IPS-15b (cell line): ENCODE results near the gene HCN4.

Source experiments
- H3K27me3 ChIP-seq: one replicate; pipeline ENCODE4 v1.6.1; 2013; ENCODE audit warnings: low read length; ENCODE audit not compliant: control insufficient read depth, insufficient read depth
- H3K36me3 ChIP-seq: one replicate; pipeline ENCODE4 v1.6.1; 2013; ENCODE audit warnings: low read length; ENCODE audit not compliant: control insufficient read depth, insufficient read depth
- H3K4me1 ChIP-seq: one replicate; pipeline ENCODE4 v1.6.1; 2013; ENCODE audit warnings: mild to moderate bottlenecking, low read length; ENCODE audit not compliant: control insufficient read depth, insufficient read depth
- H3K4me3 ChIP-seq: one replicate; pipeline ENCODE4 v1.5.1; 2013; ENCODE audit warnings: low read depth, low read length
- H3K9ac ChIP-seq: one replicate; pipeline ENCODE4 v1.6.1; 2013; ENCODE audit warnings: low read depth, mild to moderate bottlenecking, low read length
- H3K9me3 ChIP-seq: one replicate; pipeline ENCODE4 v1.6.1; 2013; ENCODE audit warnings: mild to moderate bottlenecking, low read length; ENCODE audit not compliant: control insufficient read depth, insufficient read depth

Gene HCN4

GRCh38 chr15:73331501-73331900 lies 37.3 kb downstream of the HCN4 start:
- no peak overlapping the region for H3K9ac ChIP-seq
- no peaks in the 10 kb centered on the region for H3K4me1 ChIP-seq
- H3K9me3 ChIP-seq = no peaks in the 10 kb centered on the region

GRCh38 chr15:73330206-73331051 lies 38.3 kb downstream of the HCN4 start:
- Histone ChIP-seq H3K9ac (no peak overlapping the region), H3K9me3 (no peaks in the 10 kb centered on the region), H3K4me3 (no peak overlapping the region), H3K27me3 (no peaks in the 10 kb centered on the region), H3K36me3 (peaks cover 24% of the 10 kb centered on the region), H3K4me1 (no peaks in the 10 kb centered on the region)

More at GRCh38 chr15:73331501-73331900, 37.3 kb downstream of the HCN4 start:
- Histone ChIP-seq H3K4me3 (no peak overlapping the region), H3K27me3 (no peaks in the 10 kb centered on the region), H3K36me3 (peaks cover 23% of the 10 kb centered on the region)

GRCh38 chr15:73329501-73330200 lies 39.1 kb downstream of the HCN4 start:
- H3K9me3 ChIP-seq = no peaks in the 10 kb centered on the region
- no peaks in the 10 kb centered on the region for H3K27me3 ChIP-seq
- no peak overlapping the region for H3K4me3 ChIP-seq
- H3K4me1 ChIP-seq = no peaks in the 10 kb centered on the region
- no peak overlapping the region for H3K9ac ChIP-seq
- H3K36me3 ChIP-seq = peaks cover 31% of the 10 kb centered on the region

GRCh38 chr15:73328981-73329380 lies 39.8 kb downstream of the HCN4 start:
- Histone ChIP-seq H3K9ac (no peak overlapping the region), H3K9me3 (no peaks in the 10 kb centered on the region), H3K4me1 (no peaks in the 10 kb centered on the region), H3K4me3 (no peak overlapping the region), H3K27me3 (no peaks in the 10 kb centered on the region), H3K36me3 (peaks cover 32% of the 10 kb centered on the region)

- Histone ChIP-seq H3K27me3 (no peaks in the 10 kb centered on the region), H3K9me3 (no peaks in the 10 kb centered on the region), H3K36me3 (peaks cover 32% of the 10 kb centered on the region), H3K4me1 (no peaks in the 10 kb centered on the region), H3K9ac (no peak overlapping the region), H3K4me3 (no peak overlapping the region)
Measured at GRCh38 chr15:73328149-73328820, 40.5 kb downstream of the HCN4 start.

- Histone ChIP-seq H3K27me3 (no peaks in the 10 kb centered on the region), H3K4me3 (no peak overlapping the region), H3K36me3 (peaks cover 34% of the 10 kb centered on the region), H3K4me1 (no peaks in the 10 kb centered on the region), H3K9ac (no peak overlapping the region), H3K9me3 (no peaks in the 10 kb centered on the region)
Measured at GRCh38 chr15:73326157-73326556, 42.6 kb downstream of the HCN4 start.

- no peaks in the 10 kb centered on the region for H3K4me1 ChIP-seq
- H3K27me3 ChIP-seq = no peaks in the 10 kb centered on the region
- H3K9ac ChIP-seq = no peak overlapping the region
- H3K36me3 ChIP-seq = peaks cover 31% of the 10 kb centered on the region
- H3K4me3 ChIP-seq = no peak overlapping the region
- no peaks in the 10 kb centered on the region for H3K9me3 ChIP-seq
Measured at GRCh38 chr15:73325191-73325861, 43.4 kb downstream of the HCN4 start.

- H3K27me3 ChIP-seq = no peaks in the 10 kb centered on the region
- no peak overlapping the region for H3K9ac ChIP-seq
- no peak overlapping the region for H3K4me3 ChIP-seq
- H3K9me3 ChIP-seq = no peaks in the 10 kb centered on the region
- H3K36me3 ChIP-seq = peaks cover 31% of the 10 kb centered on the region
- H3K4me1 ChIP-seq = no peaks in the 10 kb centered on the region
Measured at GRCh38 chr15:73324496-73325170, 44.1 kb downstream of the HCN4 start.

GRCh38 chr15:73323956-73324355 lies 44.8 kb downstream of the HCN4 start:
- H3K4me1 ChIP-seq = no peaks in the 10 kb centered on the region

GRCh38 chr15:73323374-73323955 lies 45.3 kb downstream of the HCN4 start:
- H3K36me3 ChIP-seq = peaks cover 20% of the 10 kb centered on the region
- no peak overlapping the region for H3K9ac ChIP-seq
- peaks cover 1% of the 10 kb centered on the region for H3K4me1 ChIP-seq
- H3K9me3 ChIP-seq = no peaks in the 10 kb centered on the region
- H3K27me3 ChIP-seq = no peaks in the 10 kb centered on the region
- H3K4me3 ChIP-seq = no peak overlapping the region

More at GRCh38 chr15:73323956-73324355, 44.8 kb downstream of the HCN4 start:
- no peaks in the 10 kb centered on the region for H3K27me3 ChIP-seq
- peaks cover 24% of the 10 kb centered on the region for H3K36me3 ChIP-seq
- no peak overlapping the region for H3K4me3 ChIP-seq
- no peak overlapping the region for H3K9ac ChIP-seq
- no peaks in the 10 kb centered on the region for H3K9me3 ChIP-seq
